ENCODE measurements around the gene NTRK1.
A peak's percentile ranks its signal among the peaks of the same experiment; 100 is the strongest.

Gene NTRK1

GRCh38 chr1:156860628-156861423 is at the start of gene NTRK1:
Gene NTRK1, plus strand, starts transcription at chr1:156860865. Its CDS starts 70 bp downstream, at chr1:156860935.
- in situ Hi-C loops (cut with HindIII; ENCODE audit: low pct_unique_long_range_greater_than_20kb, low sequenced_read_pairs) = no loop called here
- TF ChIP-seq JUND (IDR thresholded peaks at IDR 0.05; ENCODE audit: low read depth) = no peak
- peak; percentile 41 to 51 for DNase-seq (ENCODE audit: low read depth in 1 of 2, low spot score in 1 of 2)

DNA sequence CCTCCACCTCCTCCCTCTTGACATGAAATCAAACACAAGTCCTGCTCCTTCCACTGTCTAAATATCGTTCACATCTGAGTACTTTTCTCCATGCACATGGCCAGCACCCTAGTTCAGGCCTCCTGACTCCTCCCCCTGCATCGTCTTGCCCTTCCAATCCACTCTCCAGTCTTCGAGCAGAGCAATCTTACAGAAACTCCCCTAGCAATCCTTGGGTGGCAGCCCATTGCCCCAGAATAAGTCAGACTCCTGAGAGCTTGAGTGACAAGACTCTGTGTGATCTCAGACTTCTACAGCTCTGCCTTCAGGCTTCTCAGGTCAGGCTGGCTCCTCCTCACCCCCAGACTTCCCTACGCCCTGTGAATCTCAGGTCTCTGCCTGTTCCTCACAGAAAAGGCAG is 49.5 kb upstream of the NTRK1 start:
- in situ Hi-C loops (cut with HindIII; ENCODE audit: low pct_unique_long_range_greater_than_20kb, low sequenced_read_pairs) = no loop called here
- TF ChIP-seq JUND (IDR thresholded peaks at IDR 0.05; ENCODE audit: low read depth) = no peak
- no peak for DNase-seq (ENCODE audit: low read depth in 1 of 2, low spot score in 1 of 2)

- no peak for DNase-seq (ENCODE audit: low read depth in 1 of 2, low spot score in 1 of 2)
- no peak for TF ChIP-seq JUND (IDR thresholded peaks at IDR 0.05; ENCODE audit: low read depth)
- in situ Hi-C loops (cut with HindIII; ENCODE audit: low pct_unique_long_range_greater_than_20kb, low sequenced_read_pairs) = no loop called here
Measured at GRCh38 chr1:156812293-156812990, 48.2 kb upstream of the NTRK1 start.

DNA sequence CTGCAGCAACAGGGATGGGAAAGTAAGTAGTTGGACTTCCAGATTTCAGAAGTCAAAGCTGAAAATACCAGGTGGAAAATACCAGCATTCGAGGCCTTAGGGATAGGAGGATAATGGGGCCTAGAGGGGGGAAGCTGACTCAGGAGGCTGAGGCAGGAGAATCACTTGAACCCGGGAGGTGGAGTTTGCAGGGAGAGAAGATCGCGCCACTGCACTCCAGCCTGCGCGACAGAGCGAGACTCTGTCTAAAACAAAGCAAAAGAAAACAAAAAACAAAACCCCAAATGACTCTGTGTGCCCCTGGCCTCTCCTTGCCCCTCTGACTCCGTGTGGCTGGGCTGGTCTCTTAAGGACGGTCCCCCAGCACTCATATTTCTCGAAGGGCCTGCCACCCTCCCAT is 47.4 kb upstream of the NTRK1 start:
- TF ChIP-seq JUND (IDR thresholded peaks at IDR 0.05; ENCODE audit: low read depth) = no peak
- in situ Hi-C loops (cut with HindIII; ENCODE audit: low pct_unique_long_range_greater_than_20kb, low sequenced_read_pairs) = no loop called here
- DNase-seq (ENCODE audit: low read depth in 1 of 2, low spot score in 1 of 2) = no peak

DNA sequence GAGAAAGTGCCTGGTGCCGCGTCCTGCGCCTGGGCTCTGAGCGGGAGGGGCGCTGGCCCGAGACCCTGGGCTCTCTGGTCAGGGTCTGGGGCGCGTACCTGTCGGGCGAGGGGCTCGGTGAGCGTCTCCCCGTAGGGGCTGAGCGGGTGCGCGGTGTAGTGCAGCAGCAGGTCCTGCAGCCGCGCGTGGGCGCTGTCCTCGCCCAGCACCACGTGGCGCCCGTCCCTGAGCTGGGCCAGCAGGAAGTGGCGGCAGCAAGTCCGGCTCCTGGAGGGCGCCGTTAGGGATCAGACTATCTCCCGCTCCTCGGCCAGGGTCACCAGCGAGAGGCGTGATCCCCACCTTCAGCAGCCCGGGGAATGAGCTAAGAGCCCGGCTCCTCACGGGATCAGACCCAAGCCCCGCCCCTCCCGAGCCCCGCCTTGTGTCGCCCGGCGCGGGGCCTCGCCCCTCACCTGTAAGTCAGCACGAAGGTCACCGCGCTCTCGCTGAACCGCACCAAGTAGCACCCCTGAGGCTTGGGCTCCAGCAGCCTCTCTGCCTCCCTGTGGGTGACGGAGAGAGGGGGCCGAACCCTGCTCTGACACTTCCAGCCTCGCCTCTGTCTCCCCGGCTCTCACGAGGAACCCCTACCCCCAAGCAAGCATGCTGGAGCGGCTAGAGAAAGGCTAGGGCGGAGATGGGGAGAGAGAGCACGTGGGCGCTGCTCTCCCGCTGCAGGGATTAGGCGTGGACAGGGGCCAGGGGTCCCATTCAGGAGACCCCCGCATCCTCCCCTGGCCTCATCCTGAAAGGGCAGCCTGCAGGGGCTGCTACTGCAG is 46.7 kb upstream of the NTRK1 start:
- TF ChIP-seq JUND (IDR thresholded peaks at IDR 0.05; ENCODE audit: low read depth) = no peak
- in situ Hi-C loops (cut with HindIII; ENCODE audit: low pct_unique_long_range_greater_than_20kb, low sequenced_read_pairs) = no loop called here
- DNase-seq (ENCODE audit: low read depth in 1 of 2, low spot score in 1 of 2) = peak; percentile 67 to 75

DNA sequence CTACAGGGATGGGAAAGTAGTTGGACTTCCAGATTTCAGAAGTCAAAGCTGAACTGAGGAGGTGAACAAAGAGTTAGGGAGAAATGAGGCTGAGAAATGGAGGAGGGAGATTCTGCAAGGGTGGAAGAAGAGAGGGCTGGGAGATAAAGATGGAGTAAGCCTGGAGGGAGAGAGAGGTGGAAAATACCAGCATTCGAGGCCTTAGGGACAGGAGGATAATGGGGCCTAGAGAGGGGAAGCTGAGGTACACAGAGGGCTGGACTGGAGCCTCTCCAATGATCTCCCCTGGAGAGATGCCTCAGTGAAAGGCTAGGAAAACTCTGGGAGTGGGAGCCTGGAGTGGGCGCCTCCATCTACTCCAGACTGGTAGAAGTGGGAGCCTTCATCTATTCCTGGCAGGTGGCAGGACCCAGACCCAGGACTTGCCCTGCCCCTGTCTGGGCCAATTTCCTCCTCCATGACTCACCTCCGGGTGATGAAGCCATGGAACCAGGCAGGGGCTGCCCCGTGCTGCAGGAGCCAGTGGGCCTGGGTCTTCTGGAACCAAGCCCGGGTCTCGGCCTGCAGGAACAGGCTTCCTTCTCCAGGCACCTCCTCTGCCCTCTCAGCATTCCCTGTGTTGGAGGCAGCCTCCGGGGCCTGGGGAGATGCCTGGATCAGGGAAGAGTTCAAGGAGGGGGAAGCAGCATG is 45.9 kb upstream of the NTRK1 start:
- no peak for DNase-seq (ENCODE audit: low read depth in 1 of 2, low spot score in 1 of 2)
- TF ChIP-seq JUND (IDR thresholded peaks at IDR 0.05; ENCODE audit: low read depth) = no peak
- in situ Hi-C loops (cut with HindIII; ENCODE audit: low pct_unique_long_range_greater_than_20kb, low sequenced_read_pairs) = no loop called here

DNA sequence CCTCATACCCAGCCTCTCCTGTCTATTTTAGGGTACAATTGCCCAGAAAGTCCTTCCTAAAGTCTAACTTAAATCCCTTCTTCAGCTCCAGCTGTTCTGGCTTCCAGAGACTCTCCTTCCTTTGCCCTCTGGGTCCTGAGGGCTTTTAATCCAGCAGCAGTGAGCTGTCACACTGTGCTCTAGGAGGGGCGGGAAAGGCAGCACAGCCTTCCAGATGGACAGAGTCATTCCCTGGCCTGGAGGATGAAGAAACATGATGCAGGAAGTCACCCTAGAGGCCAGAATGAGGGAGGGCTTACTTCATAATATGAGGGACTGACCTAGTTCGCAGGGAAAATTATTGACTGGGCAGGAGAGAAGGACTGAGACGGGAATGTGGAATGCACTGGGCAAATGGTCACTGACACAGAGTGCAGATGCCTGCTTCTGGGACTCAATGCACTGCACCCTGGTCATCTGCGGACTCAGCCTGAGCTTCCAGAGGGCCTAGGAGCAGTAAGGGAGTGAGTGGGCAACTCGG is 45.3 kb upstream of the NTRK1 start:
- TF ChIP-seq JUND (IDR thresholded peaks at IDR 0.05; ENCODE audit: low read depth) = no peak
- in situ Hi-C loops (cut with HindIII; ENCODE audit: low pct_unique_long_range_greater_than_20kb, low sequenced_read_pairs) = no loop called here
- DNase-seq (ENCODE audit: low read depth in 1 of 2, low spot score in 1 of 2) = no peak

DNA sequence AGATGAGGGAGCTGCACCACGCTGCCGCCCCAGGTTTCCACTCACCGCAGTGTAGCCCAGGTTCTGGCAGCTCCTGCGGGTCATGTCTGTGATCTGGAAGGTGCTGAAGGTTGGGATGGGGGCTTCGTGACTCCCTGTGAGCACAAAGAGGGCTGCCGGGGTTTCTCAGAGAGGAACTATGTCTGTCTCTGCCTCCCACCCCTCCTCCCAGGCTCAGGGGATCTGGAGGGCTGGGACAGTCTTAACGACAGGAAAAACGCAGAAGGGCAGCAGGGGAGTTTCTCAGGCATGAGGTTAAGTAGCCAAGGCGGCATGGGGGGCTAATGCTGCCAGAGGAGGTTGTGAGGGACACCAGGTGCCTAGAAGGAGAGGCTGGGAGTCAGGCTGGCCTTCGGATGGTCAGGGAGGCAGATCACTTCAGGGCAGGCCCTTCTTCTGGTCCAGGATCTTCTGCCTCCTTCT is 44.7 kb upstream of the NTRK1 start:
- in situ Hi-C loops (cut with HindIII; ENCODE audit: low pct_unique_long_range_greater_than_20kb, low sequenced_read_pairs) = no loop called here
- no peak for DNase-seq (ENCODE audit: low read depth in 1 of 2, low spot score in 1 of 2)

DNA sequence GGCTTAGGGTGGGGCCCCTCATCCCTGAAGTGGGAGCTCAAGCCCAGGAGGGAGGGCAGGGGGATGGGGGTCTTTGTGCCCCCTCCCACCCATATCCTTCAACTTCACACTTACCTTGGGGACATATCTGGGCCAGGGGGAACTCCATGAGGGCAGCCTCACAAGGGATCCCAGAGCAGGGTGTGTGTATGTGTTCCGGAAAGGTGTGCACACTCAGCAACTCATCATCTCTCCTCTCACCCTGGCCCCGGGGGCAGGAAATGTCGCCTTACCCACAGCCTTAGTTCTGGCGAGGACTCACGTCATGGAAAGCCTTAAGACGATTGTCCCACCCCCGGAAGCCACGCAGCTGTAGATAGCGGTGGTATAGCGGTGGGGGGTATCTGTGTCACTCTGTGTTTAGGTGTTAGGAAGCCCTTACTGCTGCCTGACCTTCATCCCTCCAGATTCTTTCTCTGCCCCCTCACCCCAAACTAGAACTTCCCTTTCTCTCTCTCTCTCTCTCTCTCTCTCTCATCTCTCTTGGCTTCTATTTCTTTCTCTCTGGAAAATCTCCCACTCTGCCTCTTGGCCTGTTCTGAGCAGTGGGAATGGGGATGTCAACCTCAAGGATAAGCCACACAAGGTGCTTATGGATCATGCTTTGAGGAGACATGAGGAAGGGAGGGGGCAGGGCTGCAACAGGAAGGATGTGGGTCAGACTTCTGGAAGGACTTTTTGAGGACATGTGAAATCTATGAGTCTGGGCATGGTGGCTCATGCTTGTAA is 43.9 kb upstream of the NTRK1 start, which contains the start of gene SH2D2A:
SH2D2A (minus strand) TSS at position 288 of the 768 bp plus-strand sequence; CDS start at position 148, 140 bp downstream.
- in situ Hi-C loops (cut with HindIII; ENCODE audit: low pct_unique_long_range_greater_than_20kb, low sequenced_read_pairs) = no loop called here
- no peak for TF ChIP-seq JUND (IDR thresholded peaks at IDR 0.05; ENCODE audit: low read depth)
- no peak for DNase-seq (ENCODE audit: low read depth in 1 of 2, low spot score in 1 of 2)

More for the DNA sequence above, 44.7 kb upstream of the NTRK1 start:
- no peak for TF ChIP-seq JUND (IDR thresholded peaks at IDR 0.05; ENCODE audit: low read depth)

- no peak for DNase-seq (ENCODE audit: low read depth in 1 of 2, low spot score in 1 of 2)
- in situ Hi-C loops (cut with HindIII; ENCODE audit: low pct_unique_long_range_greater_than_20kb, low sequenced_read_pairs) = no loop called here
- no peak for TF ChIP-seq JUND (IDR thresholded peaks at IDR 0.05; ENCODE audit: low read depth)
Measured at GRCh38 chr1:156821801-156822200, 38.9 kb upstream of the NTRK1 start.

GRCh38 chr1:156822680-156823079 is 38.0 kb upstream of the NTRK1 start:
- no peak for DNase-seq (ENCODE audit: low read depth in 1 of 2, low spot score in 1 of 2)
- TF ChIP-seq JUND (IDR thresholded peaks at IDR 0.05; ENCODE audit: low read depth) = no peak
- in situ Hi-C loops (cut with HindIII; ENCODE audit: low pct_unique_long_range_greater_than_20kb, low sequenced_read_pairs) = no loop called here

All from T47D (cell line).